HepG2 (cell line): ENCODE data around the gene NKAIN4. TPM values are rescaled to one million over a fixed set of nuclear protein-coding genes. Genes with fewer than 3 reads are reported as not detected.
A peak's percentile ranks its signal among the peaks of the same experiment; 100 is the strongest.

Experiments used
- ATF2 ChIP-seq: sonication (generic); formaldehyde crosslinking; IDR thresholded peaks from 2 replicates; pipeline ENCODE4 v1.4.0; 2020; ENCODE audit warnings: missing genetic modification reagents
- FIP1L1 ChIP-seq: fragments of 200-400 bp; formaldehyde crosslinking; IDR thresholded peaks from 2 replicates; pipeline ENCODE4 v1.6.1; 2018; ENCODE audit warnings: low read depth, mild to moderate bottlenecking, low read length, moderate library complexity, borderline replicate concordance; ENCODE audit not compliant: insufficient read depth
- SALL2 ChIP-seq: sonication (generic); formaldehyde crosslinking; IDR thresholded peaks from 2 replicates; pipeline ENCODE4 v1.8.1; 2023; ENCODE audit warnings: mild to moderate bottlenecking, missing genetic modification reagents, inconsistent platforms
- TBP ChIP-seq: sonication (generic); formaldehyde crosslinking; IDR thresholded peaks from 2 replicates; pipeline ENCODE4 v1.5.0; 2020; ENCODE audit warnings: missing genetic modification reagents
- THYN1 ChIP-seq: sonication (generic); formaldehyde crosslinking; IDR thresholded peaks from 2 replicates; pipeline ENCODE4 v1.8.1; 2023; ENCODE audit warnings: low read depth, mild to moderate bottlenecking, moderate library complexity, missing genetic modification reagents, borderline replicate concordance
- ZBTB1 ChIP-seq: sonication (generic); formaldehyde crosslinking; IDR thresholded peaks from 2 replicates; pipeline ENCODE4 v1.4.0; 2020; ENCODE audit warnings: missing genetic modification reagents, borderline replicate concordance
- ZC3H4 ChIP-seq: sonication (generic); formaldehyde crosslinking; IDR thresholded peaks from 2 replicates; pipeline ENCODE4 v1.4.0; 2020; ENCODE audit warnings: missing genetic modification reagents, borderline replicate concordance
- ZNF431 ChIP-seq: sonication (generic); formaldehyde crosslinking; IDR thresholded peaks from 2 replicates; pipeline ENCODE4 v1.9.0; 2022; ENCODE audit warnings: missing genetic modification reagents, low read depth, mild to moderate bottlenecking, borderline replicate concordance
- ZNF44 ChIP-seq: sonication (generic); formaldehyde crosslinking; IDR thresholded peaks from 2 replicates; pipeline ENCODE4 v1.5.1; 2020; ENCODE audit warnings: mild to moderate bottlenecking, missing genetic modification reagents
- ZNF451 ChIP-seq: sonication (generic); formaldehyde crosslinking; IDR thresholded peaks from 2 replicates; pipeline ENCODE4 v1.5.0; 2020; ENCODE audit warnings: mild to moderate bottlenecking, missing genetic modification reagents
- ZNF501 ChIP-seq: sonication (generic); formaldehyde crosslinking; IDR thresholded peaks from 2 replicates; pipeline ENCODE4 v1.5.1; 2020; ENCODE audit warnings: mild to moderate bottlenecking, moderate library complexity, missing genetic modification reagents
- ZNF737 ChIP-seq: sonication (generic); formaldehyde crosslinking; IDR thresholded peaks from 2 replicates; pipeline ENCODE4 v1.5.0; 2020; ENCODE audit warnings: missing genetic modification reagents, mild to moderate bottlenecking, borderline replicate concordance
- polyA plus RNA-seq, 8 experiments: library from polyadenylated mRNA; depleted of rRNA in 3 of 8; stranded (reverse) in 7 of 8; unstranded in 1 of 8; fragments of >200 nt; fragmentation: Illumina TruSeq in 4 of 8; extraction: Trizol in 4 of 8; gene quantifications; 2 replicates each; pipeline versions ENCODE4 v1.2.1 to v1.2.3, GENCODE V29; 2011 to 2016; ENCODE audit warnings: low read depth in 4 of 8, missing spikeins in 1 of 8, mixed read lengths in 1 of 8; ENCODE audit not compliant: insufficient read depth in 1 of 8
- total RNA-seq, 5 experiments: library from RNA; depleted of rRNA; stranded (reverse); fragments of >200 nt; fragmentation: Illumina TruSeq; extraction: Trizol; gene quantifications; 2 replicates each; pipeline ENCODE4 v1.2.3, GENCODE V29; 2016; ENCODE audit warnings: low read depth in 1 of 5
- TF ChIP-seq, protein P1 (sequence below): sonication (generic); formaldehyde crosslinking; IDR thresholded peaks from 2 replicates; pipeline ENCODE4 v1.5.0; 2020; ENCODE audit warnings: mild to moderate bottlenecking, missing genetic modification reagents, borderline replicate concordance
- TF ChIP-seq, protein P2 (sequence below), 2 experiments: fragments of 450-650 bp in 1 of 2; sonication (generic) in 1 of 2; formaldehyde crosslinking; IDR thresholded peaks; 2 replicates each; pipeline versions ENCODE4 v1.5.0 to v1.8.0; 2020 to 2022; ENCODE audit warnings: mild to moderate bottlenecking in 1 of 2, missing genetic modification reagents in 1 of 2
- TF ChIP-seq, protein P3 (sequence below): sonication (generic); formaldehyde crosslinking; IDR thresholded peaks from 2 replicates; pipeline ENCODE4 v1.4.0; 2020; ENCODE audit warnings: missing genetic modification reagents

Gene NKAIN4
- total and polyA plus RNA-seq, 2 of the 13 experiments (the other 11 are each of a cell fraction or from before 2014, with no cell fraction given): not detected

- TF ChIP-seq, protein P1, sequence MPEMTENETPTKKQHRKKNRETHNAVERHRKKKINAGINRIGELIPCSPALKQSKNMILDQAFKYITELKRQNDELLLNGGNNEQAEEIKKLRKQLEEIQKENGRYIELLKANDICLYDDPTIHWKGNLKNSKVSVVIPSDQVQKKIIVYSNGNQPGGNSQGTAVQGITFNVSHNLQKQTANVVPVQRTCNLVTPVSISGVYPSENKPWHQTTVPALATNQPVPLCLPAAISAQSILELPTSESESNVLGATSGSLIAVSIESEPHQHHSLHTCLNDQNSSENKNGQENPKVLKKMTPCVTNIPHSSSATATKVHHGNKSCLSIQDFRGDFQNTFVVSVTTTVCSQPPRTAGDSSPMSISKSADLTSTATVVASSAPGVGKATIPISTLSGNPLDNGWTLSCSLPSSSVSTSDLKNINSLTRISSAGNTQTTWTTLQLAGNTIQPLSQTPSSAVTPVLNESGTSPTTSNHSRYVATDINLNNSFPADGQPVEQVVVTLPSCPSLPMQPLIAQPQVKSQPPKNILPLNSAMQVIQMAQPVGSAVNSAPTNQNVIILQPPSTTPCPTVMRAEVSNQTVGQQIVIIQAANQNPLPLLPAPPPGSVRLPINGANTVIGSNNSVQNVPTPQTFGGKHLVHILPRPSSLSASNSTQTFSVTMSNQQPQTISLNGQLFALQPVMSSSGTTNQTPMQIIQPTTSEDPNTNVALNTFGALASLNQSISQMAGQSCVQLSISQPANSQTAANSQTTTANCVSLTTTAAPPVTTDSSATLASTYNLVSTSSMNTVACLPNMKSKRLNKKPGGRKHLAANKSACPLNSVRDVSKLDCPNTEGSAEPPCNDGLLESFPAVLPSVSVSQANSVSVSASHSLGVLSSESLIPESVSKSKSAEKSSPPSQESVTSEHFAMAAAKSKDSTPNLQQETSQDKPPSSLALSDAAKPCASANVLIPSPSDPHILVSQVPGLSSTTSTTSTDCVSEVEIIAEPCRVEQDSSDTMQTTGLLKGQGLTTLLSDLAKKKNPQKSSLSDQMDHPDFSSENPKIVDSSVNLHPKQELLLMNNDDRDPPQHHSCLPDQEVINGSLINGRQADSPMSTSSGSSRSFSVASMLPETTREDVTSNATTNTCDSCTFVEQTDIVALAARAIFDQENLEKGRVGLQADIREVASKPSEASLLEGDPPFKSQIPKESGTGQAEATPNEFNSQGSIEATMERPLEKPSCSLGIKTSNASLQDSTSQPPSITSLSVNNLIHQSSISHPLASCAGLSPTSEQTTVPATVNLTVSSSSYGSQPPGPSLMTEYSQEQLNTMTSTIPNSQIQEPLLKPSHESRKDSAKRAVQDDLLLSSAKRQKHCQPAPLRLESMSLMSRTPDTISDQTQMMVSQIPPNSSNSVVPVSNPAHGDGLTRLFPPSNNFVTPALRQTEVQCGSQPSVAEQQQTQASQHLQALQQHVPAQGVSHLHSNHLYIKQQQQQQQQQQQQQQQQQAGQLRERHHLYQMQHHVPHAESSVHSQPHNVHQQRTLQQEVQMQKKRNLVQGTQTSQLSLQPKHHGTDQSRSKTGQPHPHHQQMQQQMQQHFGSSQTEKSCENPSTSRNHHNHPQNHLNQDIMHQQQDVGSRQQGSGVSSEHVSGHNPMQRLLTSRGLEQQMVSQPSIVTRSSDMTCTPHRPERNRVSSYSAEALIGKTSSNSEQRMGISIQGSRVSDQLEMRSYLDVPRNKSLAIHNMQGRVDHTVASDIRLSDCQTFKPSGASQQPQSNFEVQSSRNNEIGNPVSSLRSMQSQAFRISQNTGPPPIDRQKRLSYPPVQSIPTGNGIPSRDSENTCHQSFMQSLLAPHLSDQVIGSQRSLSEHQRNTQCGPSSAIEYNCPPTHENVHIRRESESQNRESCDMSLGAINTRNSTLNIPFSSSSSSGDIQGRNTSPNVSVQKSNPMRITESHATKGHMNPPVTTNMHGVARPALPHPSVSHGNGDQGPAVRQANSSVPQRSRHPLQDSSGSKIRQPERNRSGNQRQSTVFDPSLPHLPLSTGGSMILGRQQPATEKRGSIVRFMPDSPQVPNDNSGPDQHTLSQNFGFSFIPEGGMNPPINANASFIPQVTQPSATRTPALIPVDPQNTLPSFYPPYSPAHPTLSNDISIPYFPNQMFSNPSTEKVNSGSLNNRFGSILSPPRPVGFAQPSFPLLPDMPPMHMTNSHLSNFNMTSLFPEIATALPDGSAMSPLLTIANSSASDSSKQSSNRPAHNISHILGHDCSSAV (CRISPR knock-in tag): no peak
- TF ChIP-seq ATF2 (no peak), ZNF44 (no peak), THYN1 (CRISPR knock-in tag) (no peak), ZNF451 (0 out of 2 replicates have a peak, but pooled peaks have one; percentile 16), ZBTB1 (no peak), ZNF737 (no peak), ZNF501 (0 out of 2 replicates have a peak, but pooled peaks have one; percentile 42), ZC3H4 (CRISPR knock-in tag) (no peak), FIP1L1 (no peak), ZNF431 (CRISPR knock-in tag) (no peak; the same call in 1 of the 2 replicates), TBP (no peak), SALL2 (CRISPR knock-in tag) (no peak)
- TF ChIP-seq, protein P2, sequence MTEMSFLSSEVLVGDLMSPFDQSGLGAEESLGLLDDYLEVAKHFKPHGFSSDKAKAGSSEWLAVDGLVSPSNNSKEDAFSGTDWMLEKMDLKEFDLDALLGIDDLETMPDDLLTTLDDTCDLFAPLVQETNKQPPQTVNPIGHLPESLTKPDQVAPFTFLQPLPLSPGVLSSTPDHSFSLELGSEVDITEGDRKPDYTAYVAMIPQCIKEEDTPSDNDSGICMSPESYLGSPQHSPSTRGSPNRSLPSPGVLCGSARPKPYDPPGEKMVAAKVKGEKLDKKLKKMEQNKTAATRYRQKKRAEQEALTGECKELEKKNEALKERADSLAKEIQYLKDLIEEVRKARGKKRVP (CRISPR knock-in tag; IDR thresholded peaks at IDR 0.05): no peak
- TF ChIP-seq, protein P3, sequence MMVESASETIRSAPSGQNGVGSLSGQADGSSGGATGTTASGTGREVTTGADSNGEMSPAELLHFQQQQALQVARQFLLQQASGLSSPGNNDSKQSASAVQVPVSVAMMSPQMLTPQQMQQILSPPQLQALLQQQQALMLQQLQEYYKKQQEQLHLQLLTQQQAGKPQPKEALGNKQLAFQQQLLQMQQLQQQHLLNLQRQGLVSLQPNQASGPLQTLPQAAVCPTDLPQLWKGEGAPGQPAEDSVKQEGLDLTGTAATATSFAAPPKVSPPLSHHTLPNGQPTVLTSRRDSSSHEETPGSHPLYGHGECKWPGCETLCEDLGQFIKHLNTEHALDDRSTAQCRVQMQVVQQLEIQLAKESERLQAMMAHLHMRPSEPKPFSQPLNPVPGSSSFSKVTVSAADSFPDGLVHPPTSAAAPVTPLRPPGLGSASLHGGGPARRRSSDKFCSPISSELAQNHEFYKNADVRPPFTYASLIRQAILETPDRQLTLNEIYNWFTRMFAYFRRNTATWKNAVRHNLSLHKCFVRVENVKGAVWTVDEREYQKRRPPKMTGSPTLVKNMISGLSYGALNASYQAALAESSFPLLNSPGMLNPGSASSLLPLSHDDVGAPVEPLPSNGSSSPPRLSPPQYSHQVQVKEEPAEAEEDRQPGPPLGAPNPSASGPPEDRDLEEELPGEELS (CRISPR knock-in tag): no peak
These were observed 7.0 kb upstream of the NKAIN4 start (continued) for GRCh38 chr20:63261060-63261794.
